H1 (cell line): ENCODE measurements around the gene ELMO1. TPM values are rescaled to one million over a fixed set of nuclear protein-coding genes. Genes with fewer than 3 reads are reported as not detected.

ENCODE experiments used
- CTCF ChIA-PET: fragments of 300-600 bp; sonication (Branson Sonifier 250); formaldehyde crosslinking; loops from one replicate; lab custom pipeline; 2021; ENCODE audit not compliant: partially characterized antibody; lab: Charles Lee
- POLR2A ChIA-PET: fragments of 300-600 bp; sonication (Branson Sonifier 250); formaldehyde crosslinking; loops from one replicate; lab custom pipeline; 2021; ENCODE audit warnings: inconsistent platforms; ENCODE audit not compliant: partially characterized antibody; lab: Charles Lee
- DNase-seq, 2 experiments: peaks; one replicate each; pipeline versions ENCODE4 v3.0.0 to v3.0.0-alpha.2; 2010 to 2022; ENCODE audit warnings: low spot score in 2 of 2, low read depth in 1 of 2, mixed read lengths in 1 of 2
- FAIRE-seq: peaks from 2 replicates; lab custom pipeline; 2011; peaks lifted over from hg19 to GRCh38; lab: Jason Lieb, UNC
- H2AFZ ChIP-seq: 2 replicates; pipeline ENCODE4 v1.8.1; 2012; ENCODE audit warnings: low read length, inconsistent platforms
- H2AK5ac ChIP-seq: 2 replicates; pipeline ENCODE4 v1.6.1; 2013; ENCODE audit warnings: low read depth, low read length
- H2BK120ac ChIP-seq: replicated peaks from 2 replicates; pipeline ENCODE3; 2013; ENCODE audit warnings: low read depth, low read length, inconsistent platforms
- H2BK12ac ChIP-seq: 2 replicates; pipeline ENCODE4 v1.6.1; 2013; ENCODE audit warnings: low read depth, low read length
- H2BK15ac ChIP-seq: 2 replicates; pipeline ENCODE4 v1.6.1; 2013; ENCODE audit warnings: low read length
- H2BK20ac ChIP-seq: 2 replicates; pipeline ENCODE4 v1.6.1; 2013; ENCODE audit warnings: low read length
- H2BK5ac ChIP-seq: 2 replicates; pipeline ENCODE4 v1.6.1; 2013; ENCODE audit warnings: low read depth, low read length
- H3K14ac ChIP-seq: 2 replicates; pipeline ENCODE4 v1.6.1; 2013; ENCODE audit warnings: inconsistent platforms; ENCODE audit not compliant: insufficient read length
- H3K18ac ChIP-seq: 2 replicates; pipeline ENCODE4 v1.6.1; 2013; ENCODE audit warnings: low read length; ENCODE audit errors: extremely low read depth
- H3K23ac ChIP-seq: 2 replicates; pipeline ENCODE4 v1.6.1; 2013; ENCODE audit warnings: inconsistent platforms; ENCODE audit not compliant: insufficient read length
- H3K23me2 ChIP-seq: 2 replicates; pipeline ENCODE4 v1.6.1; 2013; ENCODE audit warnings: low read depth, low read length
- H3K27ac ChIP-seq: 2 replicates; pipeline ENCODE4 v1.6.1; 2011; ENCODE audit warnings: low read depth, low read length, inconsistent platforms
- H3K27me3 ChIP-seq, 4 experiments: replicated peaks in 1 of 4; 1 replicate in 1 of 4; 2 replicates in 3 of 4; pipeline versions ENCODE4 v1.6.1 to v1.8.1; 2011 to 2013; ENCODE audit warnings: low read length in 3 of 4, mild to moderate bottlenecking in 3 of 4, inconsistent platforms in 2 of 4, mixed read lengths in 2 of 4, moderate library complexity in 1 of 4; ENCODE audit not compliant: control insufficient read depth in 3 of 4, insufficient read depth in 3 of 4; ENCODE audit errors: extremely low read depth in 1 of 4
- H3K36me3 ChIP-seq, 4 experiments: 2 replicates each; pipeline versions ENCODE4 v1.6.1 to v1.8.1; 2011 to 2013; ENCODE audit warnings: mild to moderate bottlenecking in 4 of 4, low read length in 3 of 4, moderate library complexity in 2 of 4, control low read depth in 1 of 4, inconsistent platforms in 1 of 4; ENCODE audit not compliant: insufficient read depth in 4 of 4, control insufficient read depth in 2 of 4
- H3K4ac ChIP-seq: replicated peaks from 2 replicates; pipeline ENCODE3; 2013; ENCODE audit warnings: low read length, low read depth, mixed read lengths, inconsistent platforms; ENCODE audit not compliant: insufficient read length
- H3K4me1 ChIP-seq, 4 experiments: replicated peaks in 1 of 4; 1 replicate in 1 of 4; 2 replicates in 3 of 4; pipeline versions ENCODE4 v1.6.1 to v1.8.1; 2011 to 2013; ENCODE audit warnings: low read length in 3 of 4, inconsistent platforms in 2 of 4, mixed read lengths in 1 of 4; ENCODE audit not compliant: insufficient read depth in 4 of 4, control insufficient read depth in 3 of 4
- H3K4me2 ChIP-seq, 2 experiments: 2 replicates each; pipeline versions ENCODE4 v1.6.1 to v1.8.1; 2011 to 2013; ENCODE audit warnings: low read depth in 2 of 2, low read length in 2 of 2, control low read depth in 1 of 2, inconsistent platforms in 1 of 2, mild to moderate bottlenecking in 1 of 2; ENCODE audit not compliant: insufficient read depth in 1 of 2
- H3K4me3 ChIP-seq, 4 experiments: fragments of 200-600, 300-600 bp in 1 of 4; sonication (generic), shearing (Covaris generic), sonication (Bioruptor Twin) in 1 of 4; 2 replicates each; pipeline versions ENCODE4 v1.5.1 to v1.8.1; 2011 to 2016; ENCODE audit warnings: low read length in 4 of 4, low read depth in 3 of 4, control low read depth in 2 of 4, inconsistent platforms in 2 of 4, mild to moderate bottlenecking in 2 of 4, mixed read lengths in 1 of 4, moderate library complexity in 1 of 4; ENCODE audit not compliant: insufficient read depth in 2 of 4; ENCODE audit errors: extremely low read depth in 1 of 4
- H3K56ac ChIP-seq: replicated peaks from 2 replicates; pipeline ENCODE3; 2013; ENCODE audit warnings: low read depth, mild to moderate bottlenecking, mixed read lengths, low read length, inconsistent platforms; ENCODE audit not compliant: insufficient read length
- H3K79me1 ChIP-seq: 2 replicates; pipeline ENCODE4 v1.6.1; 2013; ENCODE audit warnings: low read depth, low read length, control low read depth
- H3K79me2 ChIP-seq, 2 experiments: 2 replicates each; pipeline versions ENCODE4 v1.6.1 to v1.8.1; 2012 to 2013; ENCODE audit warnings: low read length in 2 of 2, mild to moderate bottlenecking in 2 of 2, inconsistent platforms in 1 of 2; ENCODE audit not compliant: insufficient read depth in 2 of 2, control insufficient read depth in 1 of 2
- H3K9ac ChIP-seq, 4 experiments: replicated peaks in 1 of 4; 1 replicate in 1 of 4; 2 replicates in 3 of 4; pipeline versions ENCODE4 v1.6.1 to v1.8.1; 2011 to 2013; ENCODE audit warnings: low read depth in 3 of 4, low read length in 3 of 4, control low read depth in 2 of 4, mild to moderate bottlenecking in 2 of 4, moderate library complexity in 2 of 4, inconsistent platforms in 1 of 4; ENCODE audit errors: extremely low read depth in 1 of 4
- H3K9me3 ChIP-seq, 2 experiments: 2 replicates each; pipeline versions ENCODE4 v1.6.1 to v1.8.1; 2012 to 2013; ENCODE audit warnings: mild to moderate bottlenecking in 2 of 2, moderate library complexity in 2 of 2, control low read depth in 1 of 2, inconsistent platforms in 1 of 2, low read depth in 1 of 2, low read length in 1 of 2, mixed read lengths in 1 of 2; ENCODE audit not compliant: insufficient read depth in 2 of 2
- H4K20me1 ChIP-seq, 2 experiments: replicated peaks in 1 of 2; 2 replicates each; pipeline versions ENCODE3 to v1.8.1; 2011 to 2013; ENCODE audit warnings: inconsistent platforms in 2 of 2, low read length in 2 of 2, mild to moderate bottlenecking in 1 of 2; ENCODE audit not compliant: insufficient read depth in 2 of 2, control insufficient read depth in 1 of 2
- H4K5ac ChIP-seq: 2 replicates; pipeline ENCODE4 v1.6.1; 2013; ENCODE audit warnings: low read length, low read depth, mixed read lengths, inconsistent platforms; ENCODE audit not compliant: insufficient read length
- H4K8ac ChIP-seq: 2 replicates; pipeline ENCODE4 v1.8.0; 2013; ENCODE audit warnings: mild to moderate bottlenecking, moderate library complexity, low read length, inconsistent platforms; ENCODE audit not compliant: insufficient read depth; ENCODE audit errors: extremely low read depth
- H4K91ac ChIP-seq: replicated peaks from 2 replicates; pipeline ENCODE3; 2013; ENCODE audit warnings: low read length, mixed read lengths, inconsistent platforms; ENCODE audit not compliant: insufficient read length
- CHD1 ChIP-seq: IDR thresholded peaks from 2 replicates; pipeline ENCODE4 v1.6.1; 2012; ENCODE audit warnings: low read depth, low read length, improper control_type of control experiment
- KDM4A ChIP-seq: IDR thresholded peaks from one replicate; pipeline ENCODE4 v1.7.1; 2012; ENCODE audit warnings: low read depth, mild to moderate bottlenecking, moderate library complexity, low read length, inconsistent platforms; ENCODE audit not compliant: severe bottlenecking
- TAF1 ChIP-seq: IDR thresholded peaks from 2 replicates; pipeline ENCODE4 v1.6.1; 2011; ENCODE audit warnings: mild to moderate bottlenecking, low read depth, low read length
- TBP ChIP-seq: IDR thresholded peaks from 2 replicates; pipeline ENCODE4 v1.6.1; 2011; ENCODE audit warnings: low read depth, low read length, improper control_type of control experiment
- WGBS, 2 experiments: shearing (Covaris generic) in 1 of 2; methylation state at CpG; one replicate each; pipeline versions ENCODE4 v1.1.6 to v1.1.7; 2013 to 2015; ENCODE audit warnings: low lambda C conversion rate in 2 of 2, mixed read lengths in 2 of 2, inconsistent platforms in 1 of 2, low coverage in 1 of 2, missing lambda C conversion rate in 1 of 2; ENCODE audit not compliant: insufficient replicate concordance in 2 of 2, insufficient coverage in 1 of 2, insufficient read length in 1 of 2; ENCODE audit errors: extremely low coverage in 1 of 2, missing lambda C conversion rate in 1 of 2; 5-methylcytosine and 5-hydroxymethylcytosine counted together
- polyA plus RNA-seq, 7 experiments: library from polyadenylated mRNA; depleted of rRNA in 3 of 7; stranded (reverse) in 5 of 7; unstranded in 2 of 7; fragments of >200 nt in 5 of 7; fragments of 200-250 nt in 2 of 7; gene quantifications; 1 replicate in 5 of 7; 2 replicates in 1 of 7; 4 replicates in 1 of 7; pipeline versions ENCODE4 v1.2.1 to v1.2.3, GENCODE V29; 2011 to 2013; ENCODE audit warnings: missing spikeins in 2 of 7, mixed read lengths in 2 of 7
- total RNA-seq: library from RNA; stranded (reverse); fragmentation: NEBNext Ultra II Directional; extraction: Animal tissue kit (Norgen Biotek cat#: 25700); gene quantifications from 2 replicates; pipeline ENCODE4 v1.2.1, GENCODE V29; 2021
- TF ChIP-seq, protein P1 (sequence below): IDR thresholded peaks from 2 replicates; pipeline ENCODE4 v1.6.1; 2011; ENCODE audit warnings: low read depth, mild to moderate bottlenecking, low read length; ENCODE audit not compliant: insufficient read depth

The ELMO1 gene
- total and polyA plus RNA-seq, 2 of the 8 experiments (the other 6 are each of a cell fraction or from before 2014, with no cell fraction given): 18.4 to 21.0 TPM

DNA sequence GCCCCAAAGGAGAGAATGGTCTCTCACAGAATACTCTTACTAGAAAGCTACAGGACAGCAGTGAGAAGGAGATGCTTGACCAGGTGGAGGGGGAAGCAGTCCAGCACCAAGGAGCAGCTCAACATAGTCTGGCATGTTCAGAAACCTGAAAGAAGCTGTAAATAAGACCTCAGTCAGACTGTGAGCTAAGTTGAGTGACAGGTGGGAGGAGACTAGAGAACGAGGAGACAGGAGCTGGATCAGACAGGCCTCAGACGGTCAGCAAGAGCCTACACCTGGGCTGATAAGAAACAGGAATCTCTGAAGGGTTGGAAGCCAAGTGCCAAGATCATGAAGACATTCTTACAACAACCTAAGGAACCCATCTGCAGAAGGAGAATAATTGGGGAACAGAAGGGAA lies 54.5 kb downstream of the ELMO1 start:
- no peak overlapping the region for H4K8ac ChIP-seq
- H3K27me3 ChIP-seq: no peaks in the 10 kb centered on the region
- H3K23ac ChIP-seq: no peak overlapping the region
- 71% methylated on average over 2 of the region's 2 CpGs; no CpG with 5 or more reads in 1 of the 2 experiments for WGBS, 2 experiments
- FAIRE-seq: no peak
- H3K36me3 ChIP-seq: no peaks in the 10 kb centered on the region
- H3K9ac ChIP-seq: no peak overlapping the region
- no peak for DNase-seq
- TF ChIP-seq CHD1 (no peak), TAF1 (no peak), TBP (no peak), KDM4A (no peak)
- TF ChIP-seq, protein P1, sequence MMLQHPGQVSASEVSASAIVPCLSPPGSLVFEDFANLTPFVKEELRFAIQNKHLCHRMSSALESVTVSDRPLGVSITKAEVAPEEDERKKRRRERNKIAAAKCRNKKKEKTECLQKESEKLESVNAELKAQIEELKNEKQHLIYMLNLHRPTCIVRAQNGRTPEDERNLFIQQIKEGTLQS: no peak
- TF ChIP-seq, all 59 proteins: peak for 0
- Histone ChIP-seq H2BK12ac (no peak overlapping the region), H3K18ac (no peak overlapping the region), H2AK5ac (no peak overlapping the region), H3K4me2 (no peak overlapping the region), H3K79me2 (peaks cover 0 to 6% of the 10 kb centered on the region in 2 experiments; a peak in 2 of 4 replicates), H3K27ac (no peak overlapping the region), H3K4me1 (peaks cover 5 to 18% (median 17%) of the 10 kb centered on the region in 4 experiments), H3K4ac (no peak overlapping the region), H2AFZ (no peak overlapping the region), H4K5ac (no peak overlapping the region), H4K20me1 (no peaks in the 10 kb centered on the region), H2BK15ac (no peak overlapping the region), H2BK5ac (no peak overlapping the region), H2BK20ac (no peak overlapping the region; the same call in 1 of the 2 replicates), H3K79me1 (no peaks in the 10 kb centered on the region; the same call in 1 of the 2 replicates), H4K91ac (no peak overlapping the region), H3K14ac (no peak overlapping the region), H2BK120ac (no peak overlapping the region), H3K9me3 (no peaks in the 10 kb centered on the region), H3K4me3 (no peak overlapping the region), H3K56ac (no peak overlapping the region), H3K23me2 (no peaks in the 10 kb centered on the region)
- POLR2A ChIA-PET: no interaction called here
- CTCF ChIA-PET: interaction anchor here (1.0 to 1.9 kb wide), 5 partner anchors 9 to 109 kb away, joined by 3 to 5 read pairs (median 3); partner anchors contain the start of gene ELMO1
